K562 (cell line): Measurements from ENCODE around the gene CREB3L2. TPM values are rescaled to one million over a fixed set of nuclear protein-coding genes. Genes with fewer than 3 reads are reported as not detected.

Experiments
- ATAC-seq: fragments of 200-7000 bp; cut with Tn5 transposase; 3 replicates; pipeline ENCODE4 v1.9.1; 2020; ENCODE audit warnings: moderate library complexity
- BruUV-seq: library from RNA; stranded (reverse); fragments of 400-500 nt; replicated peaks from 2 replicates; lab custom pipeline; 2021; lab: Mats Ljungman, UMichigan
- CTCF ChIA-PET: fragments of 300-600 bp; formaldehyde crosslinking; extraction: SDS; loops from one replicate; lab custom pipeline; 2021; ENCODE audit warnings: low intra/inter-chr PET ratio; lab: Yijun Ruan, JAX
- POLR2A ChIA-PET: fragments of 300-600, 350-650 bp; sonication (Branson Sonifier 250); formaldehyde crosslinking; extraction: SDS; loops from one replicate; lab custom pipeline; 2021; ENCODE audit warnings: antibody characterized with exemption, inconsistent platforms; lab: Yijun Ruan, JAX
- DNase-seq, 4 experiments: peaks; one replicate each; pipeline versions ENCODE4 v3.0.0 to v3.0.0-alpha.2; 2011 to 2018; ENCODE audit warnings: low spot score in 3 of 4, mixed read lengths in 3 of 4; ENCODE audit errors: extremely low read depth in 1 of 4
- FAIRE-seq: peaks from 2 replicates; lab custom pipeline; 2011; peaks lifted over from hg19 to GRCh38; lab: Jason Lieb, UNC
- H2AFZ ChIP-seq: 2 replicates; pipeline ENCODE4 v1.6.0; 2011; ENCODE audit warnings: low read depth, low read length, control low read depth, inconsistent platforms
- H3K27ac ChIP-seq: fragments of 200-600 bp; 3 replicates; pipeline ENCODE4 v1.8.0; 2011; ENCODE audit warnings: low read depth, mild to moderate bottlenecking, control low read depth, inconsistent platforms, low read length, moderate library complexity, mixed read lengths; ENCODE audit errors: extremely low read depth
- H3K27me3 ChIP-seq, 2 experiments: fragments of 300-600 bp in 1 of 2; 2 replicates in 1 of 2; 3 replicates in 1 of 2; pipeline versions ENCODE4 v1.6.0 to v1.8.0; 2011; ENCODE audit warnings: inconsistent platforms in 2 of 2, low read length in 2 of 2, mild to moderate bottlenecking in 1 of 2, mixed read lengths in 1 of 2, moderate library complexity in 1 of 2; ENCODE audit not compliant: control insufficient read depth in 2 of 2, insufficient read depth in 2 of 2
- H3K36me3 ChIP-seq: fragments of 300-600 bp; 3 replicates; pipeline ENCODE4 v1.8.0; 2011; ENCODE audit warnings: mild to moderate bottlenecking, low read length, inconsistent platforms; ENCODE audit not compliant: control insufficient read depth, insufficient read depth
- H3K4me1 ChIP-seq, 2 experiments: fragments of 200-600 bp in 1 of 2; replicated peaks in 1 of 2; 2 replicates in 1 of 2; 3 replicates in 1 of 2; pipeline versions ENCODE4 v1.5.1 to v1.8.0; 2011; ENCODE audit warnings: inconsistent platforms in 2 of 2, low read length in 2 of 2, mild to moderate bottlenecking in 1 of 2, mixed read lengths in 1 of 2, moderate library complexity in 1 of 2; ENCODE audit not compliant: control insufficient read depth in 2 of 2, insufficient read depth in 2 of 2
- H3K4me2 ChIP-seq: 2 replicates; pipeline ENCODE4 v1.6.1; 2011; ENCODE audit warnings: low read length, control low read depth, inconsistent platforms, mixed read lengths; ENCODE audit not compliant: insufficient read depth
- H3K4me3 ChIP-seq: fragments of 200-600 bp; sonication (generic), shearing (Covaris generic); 2 replicates; pipeline ENCODE4 v1.5.1; 2016; ENCODE audit warnings: control low read depth, inconsistent platforms
- H3K79me2 ChIP-seq: fragments of 200-600 bp; 3 replicates; pipeline ENCODE4 v1.8.0; 2011; ENCODE audit warnings: low read length, inconsistent platforms; ENCODE audit not compliant: control insufficient read depth, insufficient read depth
- H3K9ac ChIP-seq, 2 experiments: 2 replicates each; pipeline versions ENCODE4 v1.6.0 to v1.6.1; 2011; ENCODE audit warnings: low read depth in 2 of 2, low read length in 2 of 2, control low read depth in 1 of 2, inconsistent platforms in 1 of 2, mild to moderate bottlenecking in 1 of 2, mixed read lengths in 1 of 2; ENCODE audit not compliant: insufficient read depth in 1 of 2
- H3K9me1 ChIP-seq: one replicate; pipeline ENCODE4 v1.6.0; 2011; ENCODE audit warnings: inconsistent platforms, mild to moderate bottlenecking, low read length, moderate library complexity; ENCODE audit not compliant: control insufficient read depth, insufficient read depth
- H3K9me3 ChIP-seq: replicated peaks from 2 replicates; pipeline ENCODE4 v1.5.1; 2011; ENCODE audit warnings: low read depth, low read length, inconsistent platforms; ENCODE audit not compliant: control insufficient read depth, insufficient read depth
- H4K20me1 ChIP-seq: replicated peaks from 2 replicates; pipeline ENCODE4 v1.6.1; 2011; ENCODE audit warnings: low read length, inconsistent platforms, mixed read lengths; ENCODE audit not compliant: control insufficient read depth, insufficient read depth
- EWSR1 ChIP-seq: fragments of 450-650 bp; IDR thresholded peaks from 2 replicates; pipeline ENCODE4 v1.6.1; 2018; ENCODE audit warnings: borderline replicate concordance, mild to moderate bottlenecking, low read depth, moderate library complexity; ENCODE audit not compliant: partially characterized antibody
- HNRNPUL1 ChIP-seq: fragments of 200-400 bp; formaldehyde crosslinking; IDR thresholded peaks from 2 replicates; pipeline ENCODE4 v1.6.1; 2017; ENCODE audit warnings: low read length
- LARP7 ChIP-seq: fragments of 450-650 bp; IDR thresholded peaks from 2 replicates; pipeline ENCODE4 v1.6.1; 2016
- MCM2 ChIP-seq: fragments of 450-650 bp; IDR thresholded peaks from 2 replicates; pipeline ENCODE4 v1.6.1; 2017; ENCODE audit warnings: low read depth, mild to moderate bottlenecking
- MEIS2 ChIP-seq: fragments of 450-650 bp; IDR thresholded peaks from 2 replicates; pipeline ENCODE4 v1.6.1; 2014; ENCODE audit warnings: mild to moderate bottlenecking; ENCODE audit not compliant: partially characterized antibody
- MTA1 ChIP-seq: fragments of 450-650 bp; IDR thresholded peaks from 2 replicates; pipeline ENCODE4 v1.6.1; 2017; ENCODE audit warnings: borderline replicate concordance
- NR1H2 ChIP-seq: sonication (generic); formaldehyde crosslinking; IDR thresholded peaks from 2 replicates; pipeline ENCODE4 v1.4.0; 2020; ENCODE audit warnings: mild to moderate bottlenecking, missing genetic modification reagents
- POLR2B ChIP-seq: fragments of 450-650 bp; IDR thresholded peaks from 2 replicates; pipeline ENCODE4 v1.6.1; 2018; ENCODE audit warnings: low read depth; ENCODE audit not compliant: partially characterized antibody
- PTTG1 ChIP-seq: fragments of 450-650 bp; IDR thresholded peaks from 2 replicates; pipeline ENCODE4 v1.6.1; 2016; ENCODE audit warnings: low read depth, mild to moderate bottlenecking, missing genetic modification characterization, missing compliant biosample characterization
- PURB ChIP-seq: sonication (generic); formaldehyde crosslinking; IDR thresholded peaks from 2 replicates; pipeline ENCODE4 v1.9.0; 2021; ENCODE audit warnings: low read depth, mild to moderate bottlenecking, missing genetic modification reagents
- RBM14 ChIP-seq: fragments of 200-400 bp; formaldehyde crosslinking; IDR thresholded peaks from 2 replicates; pipeline ENCODE4 v1.6.1; 2018; ENCODE audit warnings: low read depth, mild to moderate bottlenecking, low read length, moderate library complexity, borderline replicate concordance; ENCODE audit not compliant: insufficient read depth
- RFX5 ChIP-seq: IDR thresholded peaks from 2 replicates; pipeline ENCODE4 v1.6.1; 2011; ENCODE audit warnings: low read depth, mild to moderate bottlenecking, improper control_type of control experiment, low read length
- SMARCA5 ChIP-seq: fragments of 450-650 bp; IDR thresholded peaks from 2 replicates; pipeline ENCODE4 v1.6.1; 2016
- SPI1 ChIP-seq: IDR thresholded peaks from 2 replicates; pipeline ENCODE4 v1.6.1; 2011; ENCODE audit warnings: low read depth, low read length, control low read depth, borderline replicate concordance
- SRSF9 ChIP-seq: fragments of 200-400 bp; formaldehyde crosslinking; IDR thresholded peaks from 2 replicates; pipeline ENCODE4 v1.6.1; 2017; ENCODE audit warnings: low read depth, low read length, borderline replicate concordance
- TBP ChIP-seq: optimal IDR thresholded peaks from 2 replicates; pipeline ENCODE3; 2011; ENCODE audit warnings: low read depth, low read length, improper control_type of control experiment
- THAP7 ChIP-seq: fragments of 250-450 bp; sonication (Bioruptor Pico); IDR thresholded peaks from 2 replicates; pipeline ENCODE4 v1.5.0; 2021
- ZBTB34 ChIP-seq: fragments of 250-450 bp; sonication (Bioruptor Pico); IDR thresholded peaks from 2 replicates; pipeline ENCODE4 v1.8.0; 2021; ENCODE audit warnings: mild to moderate bottlenecking, moderate library complexity
- ZFP91 ChIP-seq: sonication (generic); formaldehyde crosslinking; IDR thresholded peaks from 2 replicates; pipeline ENCODE4 v1.8.0; 2022; ENCODE audit warnings: mild to moderate bottlenecking, missing genetic modification reagents
- ZNF165 ChIP-seq: fragments of 250-450 bp; sonication (Bioruptor Pico); IDR thresholded peaks from 2 replicates; pipeline ENCODE4 v1.4.0; 2020; ENCODE audit warnings: borderline replicate concordance
- ZNF23 ChIP-seq: fragments of 250-450 bp; sonication (Bioruptor Pico); IDR thresholded peaks from 2 replicates; pipeline ENCODE4 v1.4.0; 2020; ENCODE audit warnings: mild to moderate bottlenecking
- ZNF431 ChIP-seq: sonication (generic); formaldehyde crosslinking; IDR thresholded peaks from 2 replicates; pipeline ENCODE4 v1.8.0; 2022; ENCODE audit warnings: mild to moderate bottlenecking, missing genetic modification reagents
- ZNF695 ChIP-seq: fragments of 450-650 bp; formaldehyde crosslinking; IDR thresholded peaks from 2 replicates; pipeline ENCODE4 v1.4.0; 2020; ENCODE audit warnings: mild to moderate bottlenecking, moderate library complexity
- in situ Hi-C: fragments of 300-500 bp; cut with MboI; formaldehyde crosslinking; loops from 4 replicates; pipeline ENCODE4 v1.15.0; 2018; ENCODE audit warnings: inconsistent platforms, mixed read lengths
- intact Hi-C: fragments of 100-400 bp; cut with micrococcal nuclease; formaldehyde crosslinking; loops from 2 replicates; pipeline ENCODE4 v1.14.2; 2022
- polyA plus RNA-seq, 8 experiments: library from polyadenylated mRNA; depleted of rRNA in 4 of 8; stranded (reverse) in 5 of 8; unstranded in 3 of 8; fragments of >200 nt; fragmentation: Nextera tagmentation in 2 of 8; fragmentation: Illumina TruSeq in 1 of 8; extraction: Ambion mirVana in 2 of 8; extraction: Trizol in 1 of 8; gene quantifications; 2 replicates each; pipeline versions ENCODE4 v1.2.1 to v1.2.3, GENCODE V29; 2011 to 2014; ENCODE audit warnings: inconsistent platforms in 1 of 8, missing spikeins in 1 of 8
- total RNA-seq, 7 experiments: library from RNA; depleted of rRNA in 6 of 7; stranded (reverse); fragments of >200 nt in 6 of 7; fragmentation: Illumina TruSeq in 2 of 7; extraction: Trizol in 2 of 7; gene quantifications; 2 replicates each; pipeline versions ENCODE4 v1.2.1 to v1.2.3, GENCODE V29; 2011 to 2021; ENCODE audit warnings: low replicate concordance in 1 of 7

Gene CREB3L2
- total and polyA plus RNA-seq, 9 of the 15 experiments (the other 6 are each of a cell fraction or from before 2014, with no cell fraction given): 7.1 to 45.6 (median 15.8) TPM

- CTCF ChIA-PET: no interaction called here
- Histone ChIP-seq H2AFZ (no peak overlapping the region), H3K27me3 (no peaks in the 10 kb centered on the region), H3K4me1 (peaks cover 13 to 28% of the 10 kb centered on the region in 2 experiments; a peak in 4 of 5 replicates), H3K4me3 (no peak overlapping the region), H3K36me3 (peaks cover 81% of the 10 kb centered on the region), H4K20me1 (no peaks in the 10 kb centered on the region), H3K4me2 (no peak overlapping the region; the same call in 1 of the 2 replicates), H3K9ac (no peak overlapping the region), H3K9me3 (no peaks in the 10 kb centered on the region), H3K9me1 (peaks cover 3% of the 10 kb centered on the region), H3K27ac (peak overlapping the region; percentile 68; the same call in 2 of the 3 replicates), H3K79me2 (no peaks in the 10 kb centered on the region)
- intact Hi-C loops: no loop called here
- no TSS peak for BruUV-seq
- no peak for DNase-seq
- in situ Hi-C loops: no loop called here
- no peak for FAIRE-seq
- no peak for ATAC-seq
- POLR2A ChIA-PET: interaction anchor here (1.0 kb wide), 1 partner anchor 185 kb away, joined by 4 read pairs; no protein-coding TSS in a partner anchor
- TF ChIP-seq PURB (CRISPR knock-in tag) (no peak), SPI1 (no peak), ZFP91 (CRISPR knock-in tag) (no peak), LARP7 (no peak), ZNF431 (CRISPR knock-in tag) (no peak), SMARCA5 (no peak), MTA1 (no peak), ZNF23 (CRISPR knock-in tag) (no peak), NR1H2 (CRISPR knock-in tag) (no peak), MCM2 (no peak), HNRNPUL1 (no peak), SRSF9 (no peak), ZNF165 (CRISPR knock-in tag) (no peak), RBM14 (no peak), RFX5 (no peak), POLR2B (peak; percentile 9), EWSR1 (no peak), ZBTB34 (CRISPR knock-in tag) (no peak), ZNF695 (CRISPR knock-in tag) (no peak), THAP7 (CRISPR knock-in tag) (no peak), PTTG1 (tag) (no peak), MEIS2 (peak; percentile 79), TBP (no peak)
Measured at GRCh38 chr7:137882806-137883205, 119.1 kb downstream of the CREB3L2 start.
